Stimulated activated CD8-positive, alpha-beta memory T cell treated with anti-CD3 and anti-CD28 coated beads, Interleukin-2, amount 100 ng/mL, for 48 hours (primary cell): ENCODE results near the gene MARCHF2.

Source experiments
- DNase-seq, 2 donors: peaks; one replicate each; pipeline ENCODE4 v3.0.0-alpha.2; 2020; ENCODE audit warnings: low read depth in 2 of 2

The MARCHF2 gene

GRCh38 chr19:8453616-8454015 is 40.5 kb downstream of the MARCHF2 start:
- DNase-seq, result no peak

- DNase-seq, result no peak
Measured at GRCh38 chr19:8454218-8454617, 41.1 kb downstream of the MARCHF2 start.

- no peak for DNase-seq
Measured at GRCh38 chr19:8455018-8455417, 41.9 kb downstream of the MARCHF2 start.

GRCh38 chr19:8456064-8456463 is 43.0 kb downstream of the MARCHF2 start:
- DNase-seq, result no peak

- DNase-seq, result no peak
Measured at GRCh38 chr19:8457209-8457608, 44.1 kb downstream of the MARCHF2 start.

- DNase-seq, result no peak
Measured at GRCh38 chr19:8457827-8458226, 44.7 kb downstream of the MARCHF2 start.

- no peak for DNase-seq
Measured at GRCh38 chr19:8458380-8458779, 45.3 kb downstream of the MARCHF2 start.

GRCh38 chr19:8459095-8459494 is 46.0 kb downstream of the MARCHF2 start:
- DNase-seq, result no peak

- no peak for DNase-seq
Measured at GRCh38 chr19:8459520-8460270, 46.6 kb downstream of the MARCHF2 start.

- no peak for DNase-seq
Measured at GRCh38 chr19:8460516-8461298, 47.6 kb downstream of the MARCHF2 start.

- no peak for DNase-seq
Measured at GRCh38 chr19:8461376-8461775, 48.3 kb downstream of the MARCHF2 start.

GRCh38 chr19:8461891-8462290 is 48.8 kb downstream of the MARCHF2 start:
- no peak for DNase-seq

GRCh38 chr19:8462571-8462970 is 49.5 kb downstream of the MARCHF2 start:
- DNase-seq, result no peak

- DNase-seq, result no peak
Measured at GRCh38 chr19:8463365-8463764, 50.3 kb downstream of the MARCHF2 start.

- DNase-seq, result no peak
Measured at GRCh38 chr19:8466018-8466417, 52.9 kb downstream of the MARCHF2 start.

- DNase-seq, result no peak
Measured at GRCh38 chr19:8468124-8468523, 55.0 kb downstream of the MARCHF2 start.

GRCh38 chr19:8468761-8469373 is 55.8 kb downstream of the MARCHF2 start:
- no peak for DNase-seq

- DNase-seq, result no peak
Measured at GRCh38 chr19:8469613-8470368, 56.7 kb downstream of the MARCHF2 start.

GRCh38 chr19:8473648-8474476 is 60.8 kb downstream of the MARCHF2 start:
- DNase-seq, result no peak

GRCh38 chr19:8475005-8475404 is 61.9 kb downstream of the MARCHF2 start:
- DNase-seq, result no peak

GRCh38 chr19:8476524-8476923 is 63.4 kb downstream of the MARCHF2 start:
- no peak for DNase-seq
